Endothelial cell of umbilical vein (primary cell): ENCODE data around the gene LYPD5. TPM values are rescaled to one million over a fixed set of nuclear protein-coding genes. Genes with fewer than 3 reads are reported as not detected.
A peak's percentile ranks its signal among the peaks of the same experiment; 100 is the strongest.

Experiments
- BruUV-seq: library from RNA; stranded (reverse); fragments of 400-500 nt; replicated peaks from 2 replicates; lab custom pipeline; 2021; lab: Mats Ljungman, UMichigan
- CTCF ChIA-PET: fragments of 300-600, 350-600 bp; sonication (Branson Sonifier 250); formaldehyde crosslinking; loops from one replicate; lab custom pipeline; 2021; ENCODE audit warnings: antibody characterized with exemption, inconsistent platforms; lab: Charles Lee
- POLR2A ChIA-PET: fragments of 300-600, 350-600 bp; sonication (Branson Sonifier 250); formaldehyde crosslinking; loops from one replicate; lab custom pipeline; 2021; ENCODE audit warnings: antibody characterized with exemption, inconsistent platforms; lab: Charles Lee
- DNase-seq: peaks from one replicate; pipeline ENCODE4 v3.0.0-alpha.2; 2011; ENCODE audit warnings: low read depth, low spot score
- FAIRE-seq: peaks from 2 replicates; lab custom pipeline; 2011; peaks lifted over from hg19 to GRCh38; lab: Jason Lieb, UNC
- H2AFZ ChIP-seq: 2 replicates; pipeline ENCODE4 v1.6.0; 2012; ENCODE audit warnings: low read depth, low read length, control low read depth, inconsistent platforms
- H3K27ac ChIP-seq: 2 replicates; pipeline ENCODE4 v1.5.1; 2011; ENCODE audit warnings: low read depth, mild to moderate bottlenecking, control low read depth, low read length, moderate library complexity; ENCODE audit not compliant: insufficient read depth
- H3K27me3 ChIP-seq, 2 experiments: 2 replicates each; pipeline versions ENCODE4 v1.6.0 to v1.6.1; 2011; ENCODE audit warnings: low read length in 2 of 2, mixed read lengths in 1 of 2; ENCODE audit not compliant: control insufficient read depth in 2 of 2, insufficient read depth in 2 of 2
- H3K36me3 ChIP-seq, 2 experiments: 2 replicates in 1 of 2; 3 replicates in 1 of 2; pipeline ENCODE4 v1.5.1; 2011; ENCODE audit warnings: low read length in 2 of 2, mild to moderate bottlenecking in 1 of 2, moderate library complexity in 1 of 2; ENCODE audit not compliant: control insufficient read depth in 2 of 2, insufficient read depth in 2 of 2; ENCODE audit errors: extremely low read depth in 1 of 2
- H3K4me1 ChIP-seq: 3 replicates; pipeline ENCODE4 v1.5.1; 2011; ENCODE audit warnings: mild to moderate bottlenecking, low read length; ENCODE audit not compliant: control insufficient read depth, insufficient read depth; ENCODE audit errors: extremely low read depth
- H3K4me2 ChIP-seq: 2 replicates; pipeline ENCODE4 v1.6.1; 2011; ENCODE audit warnings: low read length, control low read depth, mixed read lengths; ENCODE audit not compliant: insufficient read depth
- H3K4me3 ChIP-seq, 3 experiments: fragments of 200-600 bp in 1 of 3; sonication (generic), shearing (Covaris generic) in 1 of 3; replicated peaks in 1 of 3; 2 replicates each; pipeline ENCODE4 v1.5.1; 2011 to 2016; ENCODE audit warnings: control low read depth in 3 of 3, low read length in 3 of 3, mild to moderate bottlenecking in 2 of 3, inconsistent platforms in 1 of 3, low read depth in 1 of 3, moderate library complexity in 1 of 3; ENCODE audit not compliant: insufficient read depth in 1 of 3
- H3K79me2 ChIP-seq: 2 replicates; pipeline ENCODE4 v1.6.0; 2012; ENCODE audit warnings: low read length, inconsistent platforms; ENCODE audit not compliant: control insufficient read depth, insufficient read depth
- H3K9ac ChIP-seq: replicated peaks from 2 replicates; pipeline ENCODE3; 2011; ENCODE audit warnings: low read length, control low read depth; ENCODE audit not compliant: insufficient read depth; ENCODE audit errors: extremely low read depth
- H3K9me1 ChIP-seq: replicated peaks from 3 replicates; pipeline ENCODE4 v1.6.0; 2011; ENCODE audit warnings: mild to moderate bottlenecking, low read length; ENCODE audit not compliant: control insufficient read depth, insufficient read depth; ENCODE audit errors: extremely low read depth
- H3K9me3 ChIP-seq: replicated peaks from 2 replicates; pipeline ENCODE4 v1.5.1; 2012; ENCODE audit warnings: low read length, inconsistent platforms; ENCODE audit not compliant: control insufficient read depth, insufficient read depth
- H4K20me1 ChIP-seq: replicated peaks from 2 replicates; pipeline ENCODE3; 2011; ENCODE audit warnings: mild to moderate bottlenecking, low read length; ENCODE audit not compliant: control insufficient read depth, insufficient read depth; ENCODE audit errors: extremely low read depth
- EZH2 ChIP-seq: IDR thresholded peaks from 2 replicates; pipeline ENCODE4 v1.6.1; 2012; ENCODE audit warnings: borderline replicate concordance, low read depth, mild to moderate bottlenecking, moderate library complexity, low read length, inconsistent platforms; ENCODE audit not compliant: severe bottlenecking
- FOS ChIP-seq: IDR thresholded peaks from 2 replicates; pipeline ENCODE4 v1.6.1; 2011; ENCODE audit warnings: mild to moderate bottlenecking, low read length, moderate library complexity, borderline replicate concordance; ENCODE audit not compliant: insufficient read depth
- GATA2 ChIP-seq: IDR thresholded peaks from 2 replicates; pipeline ENCODE4 v1.7.0; 2011; ENCODE audit warnings: low read depth, mild to moderate bottlenecking, moderate library complexity, mixed read lengths, low read length; ENCODE audit not compliant: insufficient read length, insufficient read depth
- JUN ChIP-seq: IDR thresholded peaks from 2 replicates; pipeline ENCODE4 v1.6.1; 2011; ENCODE audit warnings: borderline replicate concordance, low read depth; ENCODE audit not compliant: insufficient read length, insufficient read depth
- MYC ChIP-seq: IDR thresholded peaks from one replicate; pipeline ENCODE4 v1.6.1; 2011; ENCODE audit warnings: mild to moderate bottlenecking, low read depth, low read length
- POLR2A ChIP-seq: IDR thresholded peaks from 2 replicates; pipeline ENCODE4 v1.6.1; 2012; ENCODE audit warnings: low read depth, mild to moderate bottlenecking, control low read depth, low read length
- POLR2AphosphoS5 ChIP-seq: IDR thresholded peaks from 2 replicates; pipeline ENCODE4 v1.6.1; 2012; ENCODE audit warnings: low read depth, mild to moderate bottlenecking, control low read depth, low read length, moderate library complexity; ENCODE audit not compliant: insufficient read depth
- dilution Hi-C: fragments of 300-500 bp; cut with MboI; formaldehyde crosslinking; loops from one replicate; pipeline ENCODE4 v1.15.0; 2019; ENCODE audit warnings: low sequenced_read_pairs; ENCODE audit not compliant: extremely low pct_ligation_motif_present
- intact Hi-C: fragments of 100-400 bp; cut with micrococcal nuclease; formaldehyde crosslinking; loops from one replicate; pipeline ENCODE4 v1.10.0; 2022
- polyA plus RNA-seq, 4 experiments: library from polyadenylated mRNA; depleted of rRNA in 3 of 4; stranded (reverse) in 3 of 4; unstranded in 1 of 4; fragments of >200 nt; gene quantifications; 2 replicates each; pipeline versions ENCODE4 v1.2.1 to v1.2.3, GENCODE V29; 2011 to 2012; ENCODE audit warnings: missing spikeins in 1 of 4
- total RNA-seq: library from RNA; stranded (reverse); gene quantifications from 2 replicates; pipeline ENCODE4 v1.2.3, GENCODE V29; 2021
- TF ChIP-seq, protein P1 (sequence below), 2 donors: IDR thresholded peaks; 1 replicate in 1 of 2; 2 replicates in 1 of 2; pipeline ENCODE4 v1.5.1; 2011; ENCODE audit warnings: low read length in 2 of 2, mild to moderate bottlenecking in 2 of 2, moderate library complexity in 2 of 2, control low read depth in 1 of 2, inconsistent platforms in 1 of 2, low read depth in 1 of 2; ENCODE audit not compliant: insufficient read depth in 1 of 2; ENCODE audit errors: extremely low read depth in 1 of 2
- TF ChIP-seq, protein P2 (sequence below): IDR thresholded peaks from 2 replicates; pipeline ENCODE4 v1.6.1; 2011; ENCODE audit not compliant: insufficient read depth, insufficient read length

LYPD5 gene
- total and polyA plus RNA-seq, 2 donors (not counting 3 experiments of a cell fraction or from before 2014, with no cell fraction given) = 0.28 TPM; not detected in 1

DNA sequence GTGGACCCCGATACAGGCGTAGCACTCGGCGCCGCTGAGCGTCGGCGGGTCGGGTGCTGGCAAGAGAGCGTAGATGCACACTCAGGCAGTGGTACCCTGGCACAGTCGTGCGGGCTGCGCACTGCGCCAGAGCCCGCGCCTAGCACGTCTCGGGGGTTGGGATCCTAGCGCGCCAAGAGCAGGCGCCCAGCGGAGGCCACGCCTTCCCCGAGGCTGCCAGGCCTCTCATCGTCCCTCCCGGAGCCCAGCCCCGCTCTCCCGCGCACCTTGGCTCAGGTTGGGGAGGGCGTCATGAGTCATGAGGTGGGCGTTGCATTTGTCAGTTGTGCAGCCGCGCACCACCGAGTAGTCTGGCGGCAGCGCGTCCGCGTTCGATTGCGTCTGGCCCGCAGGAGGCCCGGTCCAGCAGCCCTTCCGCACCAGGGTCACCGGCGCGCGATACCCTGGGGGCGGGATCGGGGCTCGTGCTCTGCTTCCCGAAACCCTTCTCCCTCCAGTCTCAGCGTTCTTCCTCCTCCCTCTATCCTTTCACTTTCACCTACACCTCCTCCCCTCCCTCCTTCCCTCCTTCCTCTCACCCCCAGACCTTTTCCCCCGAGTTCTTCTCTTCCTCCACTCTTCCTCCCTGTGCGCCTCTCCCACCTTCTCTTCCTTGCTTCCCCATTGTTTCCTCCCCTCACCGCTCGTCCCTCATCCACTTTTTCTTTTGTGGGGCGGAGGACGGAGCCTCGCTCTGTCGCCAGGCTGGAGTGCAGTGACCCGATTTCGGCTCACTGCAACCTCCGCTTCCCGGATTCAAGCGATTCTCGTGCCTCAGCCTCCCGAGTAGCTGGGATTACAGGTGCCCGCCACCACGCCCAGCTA, 3.5 kb downstream of the LYPD5 start:
- TF ChIP-seq, protein P1, sequence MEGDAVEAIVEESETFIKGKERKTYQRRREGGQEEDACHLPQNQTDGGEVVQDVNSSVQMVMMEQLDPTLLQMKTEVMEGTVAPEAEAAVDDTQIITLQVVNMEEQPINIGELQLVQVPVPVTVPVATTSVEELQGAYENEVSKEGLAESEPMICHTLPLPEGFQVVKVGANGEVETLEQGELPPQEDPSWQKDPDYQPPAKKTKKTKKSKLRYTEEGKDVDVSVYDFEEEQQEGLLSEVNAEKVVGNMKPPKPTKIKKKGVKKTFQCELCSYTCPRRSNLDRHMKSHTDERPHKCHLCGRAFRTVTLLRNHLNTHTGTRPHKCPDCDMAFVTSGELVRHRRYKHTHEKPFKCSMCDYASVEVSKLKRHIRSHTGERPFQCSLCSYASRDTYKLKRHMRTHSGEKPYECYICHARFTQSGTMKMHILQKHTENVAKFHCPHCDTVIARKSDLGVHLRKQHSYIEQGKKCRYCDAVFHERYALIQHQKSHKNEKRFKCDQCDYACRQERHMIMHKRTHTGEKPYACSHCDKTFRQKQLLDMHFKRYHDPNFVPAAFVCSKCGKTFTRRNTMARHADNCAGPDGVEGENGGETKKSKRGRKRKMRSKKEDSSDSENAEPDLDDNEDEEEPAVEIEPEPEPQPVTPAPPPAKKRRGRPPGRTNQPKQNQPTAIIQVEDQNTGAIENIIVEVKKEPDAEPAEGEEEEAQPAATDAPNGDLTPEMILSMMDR (IDR thresholded peaks at IDR 0.05; ENCODE audit: extremely low read depth in 1 of 2, insufficient read depth in 1 of 2, low read depth in 1 of 2, low read length in 2 of 2) = no peak
- TF ChIP-seq EZH2 (no peak), POLR2AphosphoS5 (no peak), POLR2A (no peak), MYC (no peak), FOS (no peak), JUN (no peak), GATA2 (no peak)
- TF ChIP-seq, protein P2, sequence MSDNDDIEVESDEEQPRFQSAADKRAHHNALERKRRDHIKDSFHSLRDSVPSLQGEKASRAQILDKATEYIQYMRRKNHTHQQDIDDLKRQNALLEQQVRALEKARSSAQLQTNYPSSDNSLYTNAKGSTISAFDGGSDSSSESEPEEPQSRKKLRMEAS = no peak

More for the DNA sequence above, 3.5 kb downstream of the LYPD5 start:
- dilution Hi-C loops = no loop called here
- ChIA-PET POLR2A (no interaction called here), CTCF (interaction anchor here (1.1 to 2.8 kb wide), 3 partner anchors 10 to 54 kb away, joined by 4 to 18 read pairs (median 8); no protein-coding TSS in a partner anchor)
- no peak overlapping the region for H3K9ac ChIP-seq
- no TSS peak for BruUV-seq
- H3K9me1 ChIP-seq = no peaks in the 10 kb centered on the region
- H3K27ac ChIP-seq = no peak overlapping the region
- DNase-seq = no peak
- no peaks in the 10 kb centered on the region for H3K79me2 ChIP-seq
- H3K4me1 ChIP-seq = peaks cover 13% of the 10 kb centered on the region
- H3K36me3 ChIP-seq = no peaks in the 10 kb centered on the region
- H3K9me3 ChIP-seq = no peaks in the 10 kb centered on the region
- no peaks in the 10 kb centered on the region for H4K20me1 ChIP-seq
- intact Hi-C loops = no loop called here
- H3K4me2 ChIP-seq = peak overlapping the region; percentile 55
- peak overlapping the region; percentile 22 for H2AFZ ChIP-seq
- FAIRE-seq = no peak
- H3K27me3 ChIP-seq = peaks cover 3 to 8% of the 10 kb centered on the region in 2 experiments
- peak overlapping the region in 2 of 3 experiments; percentile 7 to 21 for H3K4me3 ChIP-seq
